Mesothelial cell of epicardium (in vitro differentiated cells): Measurements from ENCODE around the gene CDNF. TPM values are rescaled to one million over a fixed set of nuclear protein-coding genes. Genes with fewer than 3 reads are reported as not detected.

Source experiments
- DNase-seq, 2 experiments: peaks; one replicate each; pipeline ENCODE4 v3.0.0; 2021; ENCODE audit warnings: low spot score in 2 of 2; ENCODE audit not compliant: unreplicated experiment in 2 of 2
- H3K27ac Mint-ChIP-seq: 2 replicates; pipeline ENCODE4 v1.8.0; 2021; ENCODE audit warnings: mixed read lengths
- H3K27me3 Mint-ChIP-seq: 2 replicates; pipeline ENCODE4 v1.8.0; 2021; ENCODE audit warnings: low read depth, mixed read lengths
- H3K36me3 Mint-ChIP-seq: 2 replicates; pipeline ENCODE4 v1.8.0; 2021; ENCODE audit warnings: mixed read lengths
- H3K4me1 Mint-ChIP-seq: 2 replicates; pipeline ENCODE4 v1.8.0; 2021; ENCODE audit warnings: mixed read lengths
- H3K4me3 Mint-ChIP-seq: 2 replicates; pipeline ENCODE4 v1.8.0; 2021; ENCODE audit warnings: mild to moderate bottlenecking, moderate library complexity, mixed read lengths
- H3K9me3 Mint-ChIP-seq: 2 replicates; pipeline ENCODE4 v1.8.0; 2021; ENCODE audit warnings: mixed read lengths
- total RNA-seq: library from RNA; stranded (reverse); gene quantifications from 3 replicates; pipeline ENCODE4 v1.2.1, GENCODE V29; 2021
- TF ChIP-seq, protein P1 (sequence below): fragments of 200-600 bp; sonication (generic); IDR thresholded peaks from one replicate; pipeline ENCODE4 v1.5.0; 2021; ENCODE audit warnings: antibody characterized with exemption; ENCODE audit not compliant: unreplicated experiment

Gene CDNF
- total RNA-seq, 1 donor from 2014 or later, result 1.7 TPM

DNA sequence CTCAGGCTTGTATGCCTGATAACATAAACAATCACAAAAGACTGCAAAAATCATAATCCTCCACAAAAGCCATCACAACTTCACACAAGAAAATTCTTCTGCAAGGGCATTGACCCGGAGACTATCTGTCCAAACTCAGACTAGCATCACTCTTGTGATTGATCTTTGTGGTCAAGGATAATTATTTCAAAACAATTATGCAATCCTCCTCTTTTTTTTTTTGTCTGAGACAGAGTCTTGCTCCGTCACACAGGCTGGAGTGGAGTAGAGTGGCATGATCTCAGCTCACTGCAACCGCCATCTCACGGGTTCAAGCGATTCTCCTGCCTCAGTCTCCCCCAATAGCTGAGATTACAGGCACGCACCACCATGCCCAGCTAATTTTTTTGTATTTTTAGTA is 22.2 kb downstream of the CDNF start:
- H3K4me1 Mint-ChIP-seq, result no peaks in the 10 kb centered on the region
- H3K27me3 Mint-ChIP-seq, result peaks cover 56% of the 10 kb centered on the region
- H3K27ac Mint-ChIP-seq, result no peak overlapping the region
- TF ChIP-seq, protein P1, sequence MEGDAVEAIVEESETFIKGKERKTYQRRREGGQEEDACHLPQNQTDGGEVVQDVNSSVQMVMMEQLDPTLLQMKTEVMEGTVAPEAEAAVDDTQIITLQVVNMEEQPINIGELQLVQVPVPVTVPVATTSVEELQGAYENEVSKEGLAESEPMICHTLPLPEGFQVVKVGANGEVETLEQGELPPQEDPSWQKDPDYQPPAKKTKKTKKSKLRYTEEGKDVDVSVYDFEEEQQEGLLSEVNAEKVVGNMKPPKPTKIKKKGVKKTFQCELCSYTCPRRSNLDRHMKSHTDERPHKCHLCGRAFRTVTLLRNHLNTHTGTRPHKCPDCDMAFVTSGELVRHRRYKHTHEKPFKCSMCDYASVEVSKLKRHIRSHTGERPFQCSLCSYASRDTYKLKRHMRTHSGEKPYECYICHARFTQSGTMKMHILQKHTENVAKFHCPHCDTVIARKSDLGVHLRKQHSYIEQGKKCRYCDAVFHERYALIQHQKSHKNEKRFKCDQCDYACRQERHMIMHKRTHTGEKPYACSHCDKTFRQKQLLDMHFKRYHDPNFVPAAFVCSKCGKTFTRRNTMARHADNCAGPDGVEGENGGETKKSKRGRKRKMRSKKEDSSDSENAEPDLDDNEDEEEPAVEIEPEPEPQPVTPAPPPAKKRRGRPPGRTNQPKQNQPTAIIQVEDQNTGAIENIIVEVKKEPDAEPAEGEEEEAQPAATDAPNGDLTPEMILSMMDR, result no peak
- no peaks in the 10 kb centered on the region for H3K9me3 Mint-ChIP-seq
- DNase-seq, result no peak
- H3K36me3 Mint-ChIP-seq, result no peaks in the 10 kb centered on the region
- no peak overlapping the region for H3K4me3 Mint-ChIP-seq

DNA sequence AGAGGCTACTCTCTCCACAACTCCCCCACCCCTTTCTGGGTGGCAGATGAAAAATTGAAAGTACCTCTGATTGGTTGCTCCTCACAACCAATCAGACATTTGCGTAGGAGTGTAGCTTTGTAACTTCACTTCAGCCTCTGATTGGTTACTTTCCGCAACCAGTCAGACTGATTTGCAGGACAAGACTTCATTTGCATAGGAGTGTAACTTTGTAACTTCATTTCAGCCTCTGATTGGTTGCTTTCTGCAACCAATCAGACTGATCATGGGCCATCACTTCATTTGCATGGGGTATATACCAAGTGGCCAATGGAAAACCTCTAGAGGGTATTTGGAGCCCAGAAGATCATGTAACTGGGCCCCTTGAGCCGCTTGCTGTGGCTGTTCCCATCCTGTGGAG is 25.6 kb downstream of the CDNF start:
- TF ChIP-seq, protein P1, result no peak
- Mint-ChIP-seq H3K9me3 (no peaks in the 10 kb centered on the region), H3K27ac (no peak overlapping the region)

DNA sequence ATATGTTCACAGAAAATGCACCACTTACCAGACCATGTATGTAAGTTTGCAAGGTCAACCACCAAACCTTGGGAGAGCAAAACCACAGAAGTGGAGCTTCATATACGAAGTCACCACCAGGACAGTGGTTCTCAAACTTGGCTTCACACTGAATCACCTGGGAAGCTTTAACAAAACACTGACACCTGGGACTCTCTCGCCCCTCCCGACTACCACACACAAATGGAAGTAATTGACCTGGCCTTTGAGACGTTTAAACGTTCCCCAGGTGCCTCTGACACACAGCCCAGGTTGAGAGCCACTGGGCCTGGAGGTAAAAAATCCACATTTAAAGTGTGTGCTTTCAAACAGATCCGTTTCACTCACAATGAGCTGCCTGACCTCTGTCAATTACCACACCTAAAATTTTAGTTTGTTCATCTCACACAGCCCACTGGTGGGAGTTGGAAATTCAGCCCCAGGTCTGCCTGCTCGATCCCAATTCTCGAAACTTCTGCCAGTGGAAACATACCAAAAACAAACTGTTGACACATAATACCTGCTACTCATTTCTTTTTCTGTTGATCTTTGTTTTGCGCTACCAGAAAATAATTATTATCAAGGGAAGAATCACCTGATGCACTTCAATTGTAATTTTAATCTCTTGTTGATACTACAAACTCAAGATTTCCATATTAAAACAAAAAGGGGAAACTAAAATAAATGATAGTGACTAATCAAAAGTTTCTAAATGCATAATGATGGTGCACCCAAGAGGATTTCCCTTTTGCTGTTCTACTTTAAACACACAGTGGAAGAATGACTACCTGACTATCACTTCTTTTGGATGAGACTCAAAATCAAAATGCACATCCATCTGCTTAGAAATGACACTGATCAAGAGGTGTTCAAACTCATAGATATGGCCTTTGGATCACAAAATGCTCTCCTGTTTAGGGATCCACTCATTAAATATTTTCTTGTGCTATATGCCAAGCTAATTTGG is 26.6 kb downstream of the CDNF start:
- Mint-ChIP-seq H3K9me3 (no peaks in the 10 kb centered on the region), H3K4me1 (no peaks in the 10 kb centered on the region), H3K36me3 (no peaks in the 10 kb centered on the region), H3K27ac (no peak overlapping the region), H3K27me3 (peaks cover 41% of the 10 kb centered on the region), H3K4me3 (no peak overlapping the region)
- TF ChIP-seq, protein P1, result peak; percentile 13
- DNase-seq, result no peak

More for the DNA sequence above, 25.6 kb downstream of the CDNF start:
- Mint-ChIP-seq H3K4me3 (no peak overlapping the region), H3K27me3 (peaks cover 36% of the 10 kb centered on the region), H3K4me1 (no peaks in the 10 kb centered on the region), H3K36me3 (no peaks in the 10 kb centered on the region)
- no peak for DNase-seq

DNA sequence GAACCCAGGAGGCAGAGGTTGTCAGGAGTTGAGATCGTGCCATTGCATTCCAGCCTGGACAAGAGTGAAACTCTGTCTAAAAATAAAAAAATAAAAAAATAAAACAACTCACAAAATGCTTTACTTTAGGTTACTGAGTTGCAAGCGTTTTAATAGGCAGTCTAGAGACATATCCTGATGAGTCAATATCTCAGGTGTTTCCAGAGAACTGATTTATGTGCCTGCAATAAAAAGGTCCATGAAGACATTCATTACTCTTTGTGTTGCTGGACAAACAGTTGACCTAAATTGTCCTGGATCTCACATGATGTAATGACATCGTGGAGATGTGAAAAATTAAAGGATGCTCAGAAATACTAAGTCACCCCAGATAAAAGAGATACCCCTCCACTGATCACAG is 31.5 kb downstream of the CDNF start:
- Mint-ChIP-seq H3K4me3 (no peak overlapping the region), H3K36me3 (no peaks in the 10 kb centered on the region), H3K27ac (no peak overlapping the region), H3K27me3 (peaks cover 31% of the 10 kb centered on the region), H3K9me3 (peaks cover 9% of the 10 kb centered on the region), H3K4me1 (no peaks in the 10 kb centered on the region)
- DNase-seq, result no peak
- TF ChIP-seq, protein P1, result no peak

DNA sequence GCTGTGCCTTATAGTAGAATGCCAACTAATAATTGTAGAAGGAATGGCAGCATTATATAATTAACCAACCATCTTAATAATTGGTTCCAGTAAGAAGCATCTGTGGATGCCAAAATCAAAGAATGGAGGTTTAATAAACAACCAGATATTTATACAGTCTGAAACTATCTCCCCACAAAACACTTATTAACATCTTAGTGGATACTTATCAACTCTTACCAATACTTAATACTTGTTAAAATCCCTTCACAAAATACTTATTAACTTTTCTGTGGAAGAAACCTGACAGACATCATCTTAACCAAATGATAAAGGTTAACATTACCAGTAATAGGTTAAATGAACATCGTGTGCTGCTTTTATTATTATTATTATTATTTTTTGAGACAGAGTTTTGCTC is 34.0 kb downstream of the CDNF start:
- peaks cover 9% of the 10 kb centered on the region for H3K9me3 Mint-ChIP-seq
- no peak overlapping the region for H3K27ac Mint-ChIP-seq
- H3K36me3 Mint-ChIP-seq, result no peaks in the 10 kb centered on the region
- H3K4me3 Mint-ChIP-seq, result no peak overlapping the region
- no peaks in the 10 kb centered on the region for H3K4me1 Mint-ChIP-seq
- TF ChIP-seq, protein P1, result no peak
- no peak for DNase-seq
- peaks cover 34% of the 10 kb centered on the region for H3K27me3 Mint-ChIP-seq
